Stromal cell of bone marrow (primary cell): Measurements from ENCODE around the gene GRID2.
"Not testable (repeated sequence)": the region's sequence is repeated elsewhere in the genome, so short reads cannot be mapped to it uniquely, and the experiment has no call there.

ENCODE experiments used
- DNase-seq: peaks from one replicate; pipeline ENCODE4 v3.0.0-alpha.2; 2012; ENCODE audit warnings: low read depth

GRID2 gene

DNA sequence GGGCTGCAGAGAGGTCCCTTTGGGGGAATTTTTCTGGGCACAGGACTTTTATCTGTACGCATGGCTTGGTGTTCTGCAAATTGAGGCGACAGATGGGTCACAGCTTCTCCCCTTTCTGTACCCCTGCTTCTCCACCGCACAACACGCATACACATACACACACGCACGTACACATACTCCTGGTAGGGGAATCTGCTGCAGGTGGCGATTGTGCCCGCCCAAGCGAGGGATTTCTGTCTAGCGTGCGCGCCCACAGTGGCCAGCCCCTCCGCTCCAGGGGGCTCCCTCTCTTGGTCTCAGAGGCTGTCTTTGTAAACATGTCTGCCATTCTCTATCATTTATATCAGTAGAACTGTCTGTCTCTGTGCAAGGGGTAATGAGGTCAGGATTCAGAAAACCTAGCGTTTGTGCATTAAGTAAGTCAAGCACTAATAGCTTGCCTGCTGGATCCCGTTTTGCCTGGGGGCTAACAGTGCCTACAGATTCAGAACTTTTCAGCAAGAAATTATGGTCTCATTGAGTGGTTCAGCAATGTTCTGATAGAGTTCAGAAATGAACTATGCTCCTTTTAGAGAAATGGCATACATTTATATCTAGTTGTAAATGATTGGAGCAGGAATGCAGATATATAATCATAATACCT is 2.2 kb downstream of the GRID2 start:
- DNase-seq = no peak

DNA sequence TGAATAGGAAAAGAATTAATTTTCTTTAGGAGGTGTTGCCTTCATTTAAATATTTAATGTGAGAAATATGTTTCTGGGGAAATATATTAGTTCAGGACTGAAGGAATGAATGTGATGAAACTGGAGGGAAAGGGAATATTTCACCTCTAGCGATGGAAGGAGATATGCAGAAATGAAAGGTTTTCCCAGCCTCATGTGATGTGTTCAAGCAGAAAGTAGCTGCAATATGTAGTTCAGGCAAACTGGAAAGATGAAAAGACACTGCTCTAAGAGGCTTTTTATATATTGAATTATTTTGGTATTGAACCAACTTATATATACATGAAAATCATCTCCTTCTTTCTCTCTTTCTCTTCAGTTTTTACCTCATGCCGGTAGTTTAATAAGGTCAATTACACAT is 3.4 kb downstream of the GRID2 start:
- no peak for DNase-seq

DNA sequence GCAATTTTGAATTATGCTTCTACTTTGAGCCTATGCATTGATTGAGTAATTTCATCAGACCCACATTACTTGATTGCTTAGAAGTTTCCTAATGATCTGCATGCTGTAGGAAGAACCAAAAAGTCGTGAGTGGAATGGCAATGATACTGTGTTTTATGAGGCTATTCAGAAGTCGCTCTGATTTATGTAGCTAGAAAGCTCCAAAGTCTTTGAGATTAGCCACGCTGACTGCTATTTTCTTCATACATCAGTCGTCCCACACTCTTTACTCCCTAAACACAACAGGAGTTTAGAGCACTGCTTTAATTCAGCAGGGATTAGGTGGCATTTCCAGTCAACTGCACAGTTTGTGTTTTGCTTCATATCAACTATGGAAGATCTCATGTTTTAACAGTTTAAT is 4.1 kb downstream of the GRID2 start:
- DNase-seq = no peak

DNA sequence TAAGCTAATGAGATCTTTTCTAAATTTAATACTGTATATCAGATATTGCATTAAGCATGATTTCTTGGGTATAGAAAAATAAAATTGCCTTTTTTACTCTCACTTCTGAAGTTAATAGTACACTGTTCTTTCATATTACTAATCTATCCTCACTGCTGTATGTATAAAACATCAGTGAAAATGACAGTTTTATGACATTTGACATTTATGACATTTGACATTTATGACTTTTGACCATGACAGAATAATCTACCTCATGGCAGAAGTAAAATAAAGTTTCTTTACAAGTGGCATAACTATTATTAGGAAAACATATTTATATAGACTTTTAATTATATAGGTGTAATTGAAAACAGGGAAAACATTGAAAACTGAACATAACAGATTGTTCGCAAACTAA is 13.3 kb downstream of the GRID2 start:
- DNase-seq = no peak

DNA sequence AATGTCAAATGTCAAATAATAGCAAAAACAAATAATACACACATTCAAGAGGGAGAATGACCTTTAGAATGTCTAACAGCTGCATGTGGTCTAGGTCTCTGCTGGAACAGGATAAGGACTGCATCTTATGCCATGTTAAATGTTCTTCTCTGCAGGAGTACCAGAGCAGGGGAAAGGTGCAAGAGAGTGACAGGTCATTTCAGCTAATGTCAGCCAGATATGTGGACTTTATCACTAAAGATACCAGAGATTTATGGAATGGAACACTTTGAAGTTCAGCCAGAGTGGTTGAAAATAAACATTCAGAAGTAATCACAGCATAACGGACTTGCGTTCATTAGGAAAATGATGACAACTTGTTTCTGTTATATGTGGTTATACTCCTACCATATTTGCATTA is 24.3 kb downstream of the GRID2 start:
- no peak for DNase-seq

DNA sequence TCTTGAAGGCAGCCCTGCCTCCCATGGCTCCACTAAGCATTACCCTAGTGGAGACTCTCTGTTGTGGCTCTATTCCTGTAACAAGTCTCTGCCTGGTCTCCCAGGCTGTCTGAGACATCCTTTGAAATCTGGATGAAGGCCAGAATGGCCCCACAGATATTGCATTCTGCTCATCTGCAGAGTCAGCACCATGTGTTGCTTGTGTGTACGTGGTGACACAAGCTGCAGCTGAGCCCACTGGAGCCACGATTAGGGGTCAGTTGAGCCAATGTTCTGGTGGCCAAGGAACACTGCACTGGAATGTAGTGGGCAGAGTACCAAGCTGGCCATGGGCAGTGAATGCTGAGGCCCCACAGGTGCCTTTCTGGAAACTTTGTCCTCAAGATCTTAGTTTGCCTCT is 29.2 kb downstream of the GRID2 start:
- no peak for DNase-seq

DNA sequence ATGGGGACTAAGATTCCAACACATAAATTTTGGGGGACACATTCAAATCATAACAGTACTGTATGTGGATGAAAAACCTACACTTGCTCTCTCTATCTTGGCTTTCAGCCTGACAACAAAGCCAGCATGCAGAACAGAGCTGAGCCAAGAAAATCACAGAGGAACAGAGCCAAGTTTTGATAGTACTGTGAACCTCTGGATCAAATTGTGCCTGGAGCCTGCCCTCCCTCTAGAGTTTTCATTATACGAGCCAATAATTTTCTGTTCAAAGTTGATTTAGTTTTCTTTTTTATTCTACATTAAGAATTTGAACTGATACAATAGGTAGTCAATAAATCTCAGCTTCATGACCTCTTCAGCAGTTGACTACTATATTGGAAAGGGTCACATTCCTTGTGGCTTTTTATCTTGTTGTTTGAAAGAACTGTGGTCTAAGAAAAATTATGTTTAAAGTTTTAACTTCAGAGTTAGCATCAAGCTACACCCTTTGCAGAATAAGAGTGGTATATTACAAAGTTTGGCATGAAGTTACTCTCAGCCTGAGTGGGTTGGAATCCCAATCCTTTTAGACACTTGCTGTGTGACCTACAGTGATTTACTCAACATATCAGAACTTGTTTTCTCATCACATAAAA is 31.1 kb downstream of the GRID2 start:
- peak; percentile 2 for DNase-seq

DNA sequence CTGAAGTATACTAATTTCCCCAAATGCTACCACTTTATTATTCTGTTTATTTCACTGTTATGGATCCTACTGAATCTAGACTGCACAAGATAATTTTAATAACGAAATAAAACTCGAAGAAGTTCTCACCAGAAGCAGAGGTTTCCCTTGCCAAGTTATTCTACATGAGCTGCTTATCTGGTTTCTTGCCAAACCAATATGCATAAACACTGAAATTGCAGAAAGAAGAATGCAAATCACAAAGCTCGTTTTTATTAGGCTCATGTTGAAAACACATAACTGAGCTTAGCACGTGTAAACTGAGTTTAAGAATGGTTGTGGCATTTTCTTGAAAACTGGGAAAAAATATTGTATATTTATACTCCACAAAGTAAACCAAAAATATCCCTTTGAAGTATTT is 35.9 kb downstream of the GRID2 start:
- DNase-seq = no peak

DNA sequence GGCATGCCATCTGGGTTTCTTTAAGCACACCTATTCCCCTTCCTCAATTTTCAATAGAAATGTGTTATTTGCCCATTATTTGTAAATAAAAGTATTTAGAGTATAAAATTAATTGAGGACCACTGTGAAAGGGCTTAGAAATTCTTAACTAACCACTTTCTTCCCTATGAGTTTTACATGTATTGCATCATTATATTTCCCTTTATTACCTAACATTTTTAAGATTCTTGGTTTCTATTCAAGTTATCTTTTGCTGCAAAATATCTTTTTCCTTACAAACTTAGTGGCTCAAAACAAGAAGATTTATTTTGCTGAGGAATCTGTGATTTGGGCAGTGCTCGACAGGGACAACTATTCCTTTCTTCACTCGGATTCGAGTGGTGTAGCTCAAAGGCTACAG is 40.5 kb downstream of the GRID2 start:
- no peak for DNase-seq

DNA sequence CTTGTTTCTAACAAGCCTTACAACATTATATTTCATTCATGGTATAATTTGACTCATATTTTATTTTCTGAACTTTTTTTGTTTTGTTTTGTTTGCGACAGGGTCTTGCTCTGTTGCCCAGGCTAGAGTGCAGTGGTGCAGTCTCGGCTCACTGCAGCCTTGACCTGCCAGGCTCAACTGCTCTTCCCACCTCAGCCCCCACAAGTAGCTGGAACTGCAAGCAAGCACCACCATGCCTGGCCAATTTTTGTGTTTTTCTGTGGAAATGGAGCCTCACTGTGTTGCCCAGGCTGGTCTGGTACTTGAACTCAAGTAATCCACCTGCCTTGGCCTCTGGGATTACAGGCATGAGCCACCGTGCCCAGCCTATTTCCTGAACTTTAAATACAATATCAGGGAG is 42.5 kb downstream of the GRID2 start:
- no peak for DNase-seq

DNA sequence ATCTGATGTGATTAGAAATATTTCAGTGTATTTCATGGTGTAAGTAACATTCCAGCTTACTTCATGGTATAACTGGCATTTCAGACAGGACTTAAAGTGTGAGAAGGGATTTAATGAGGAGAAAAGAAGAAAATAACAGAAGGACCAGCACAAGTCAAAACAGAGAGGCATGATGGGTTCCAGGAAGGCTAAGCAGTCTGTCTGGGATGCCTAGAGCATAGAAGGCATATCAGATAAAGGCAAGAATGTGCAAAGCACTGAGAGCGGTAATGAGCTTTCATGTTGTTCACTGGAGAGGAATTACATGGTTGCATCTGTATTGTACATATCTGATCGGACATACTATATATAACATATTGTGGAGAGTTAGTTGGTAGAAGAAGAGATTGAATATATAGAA is 54.2 kb downstream of the GRID2 start:
- DNase-seq = no peak

DNA sequence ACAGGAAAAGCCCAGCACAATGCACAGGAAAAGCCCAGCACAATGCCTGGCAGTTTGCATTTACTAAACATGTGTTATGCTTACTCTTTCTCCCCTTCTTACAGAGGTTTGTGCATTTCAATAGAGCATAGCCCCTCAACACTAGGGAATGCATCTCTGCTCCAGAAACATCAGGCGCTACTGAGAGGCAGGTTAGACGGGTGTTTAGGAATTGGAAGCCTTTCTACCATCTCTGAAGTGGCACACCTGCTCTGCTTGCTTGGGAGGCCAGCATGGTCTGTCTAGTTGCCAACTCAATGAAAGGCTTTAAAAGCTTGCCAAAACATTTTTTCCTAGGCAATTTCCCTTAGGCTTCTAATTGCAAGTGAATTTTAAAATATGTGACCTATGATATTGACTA is 55.7 kb downstream of the GRID2 start:
- no peak for DNase-seq

DNA sequence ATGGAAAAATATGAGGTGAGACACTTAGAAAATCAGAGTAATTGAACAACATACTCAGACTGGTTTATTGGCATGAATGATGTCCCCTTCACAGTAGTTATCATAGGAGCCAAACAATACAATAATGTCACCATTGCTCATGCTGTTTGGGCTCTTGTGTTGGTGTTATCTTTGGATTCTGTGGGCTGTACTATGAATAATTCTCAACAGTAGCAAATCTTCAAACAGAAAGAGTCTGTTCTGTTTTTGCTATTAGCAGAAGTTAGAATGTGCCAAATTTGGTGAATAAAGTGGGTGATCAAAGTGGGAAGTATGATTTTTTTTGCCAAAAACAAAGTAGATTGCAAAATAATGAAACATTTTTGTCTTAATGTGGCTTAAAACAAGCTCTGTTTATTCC is 58.3 kb downstream of the GRID2 start:
- peak; percentile 2 for DNase-seq

DNA sequence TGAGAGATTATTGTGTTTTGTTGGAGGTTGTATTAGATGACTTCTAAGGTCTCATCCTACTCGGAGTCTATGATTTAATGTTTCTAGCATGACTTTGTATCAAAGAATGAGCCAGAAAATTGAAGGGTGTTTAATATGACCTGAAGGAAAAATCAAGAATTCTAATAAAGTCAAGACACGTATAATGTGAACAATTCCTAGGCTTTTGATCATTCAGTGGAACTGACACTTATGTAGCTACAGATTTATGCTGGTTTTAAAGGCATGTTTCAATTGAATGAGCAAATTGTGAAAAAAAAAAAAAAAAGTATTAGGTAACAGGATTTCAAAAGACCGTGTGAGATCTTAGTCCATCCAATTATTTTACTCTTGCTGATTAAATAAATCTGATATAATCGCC is 64.9 kb downstream of the GRID2 start:
- DNase-seq = no peak

DNA sequence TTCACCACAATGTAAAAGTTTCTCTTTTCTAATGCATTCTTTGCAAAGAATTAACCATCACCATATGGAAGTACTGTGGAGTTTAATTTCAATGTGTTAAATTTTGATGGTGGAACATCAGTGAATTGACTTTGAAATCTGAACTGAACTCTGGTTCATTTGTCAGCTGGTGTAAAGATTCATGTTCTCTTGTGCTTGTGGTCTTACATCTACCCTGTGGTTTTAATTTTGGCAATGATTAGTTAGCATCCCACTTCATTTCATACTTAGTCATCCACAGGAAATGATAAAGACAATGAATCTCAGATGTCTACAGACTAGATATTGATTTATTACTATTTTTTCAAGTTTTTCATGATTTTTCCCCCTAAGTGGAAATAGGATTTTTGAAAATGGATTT is 77.8 kb downstream of the GRID2 start:
- DNase-seq = no peak

DNA sequence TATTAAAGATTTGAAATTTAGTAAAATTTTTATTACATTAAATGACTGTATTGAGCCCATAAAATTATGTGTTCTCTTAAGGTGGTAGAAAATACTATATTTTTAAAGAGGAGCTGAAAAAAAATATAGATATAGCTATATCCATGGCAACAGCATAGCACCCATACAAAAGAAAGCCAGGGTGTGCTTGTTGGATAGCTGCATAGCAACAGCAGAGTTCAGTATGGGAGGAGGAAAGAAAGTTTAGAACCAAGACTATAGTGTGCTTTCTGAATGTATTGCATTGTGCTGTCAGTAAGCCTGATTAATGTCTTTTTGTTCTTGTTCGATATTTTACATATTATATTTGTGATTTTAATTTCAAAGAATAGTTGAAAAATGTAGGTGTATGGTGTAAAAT is 78.4 kb downstream of the GRID2 start:
- no peak for DNase-seq

DNA sequence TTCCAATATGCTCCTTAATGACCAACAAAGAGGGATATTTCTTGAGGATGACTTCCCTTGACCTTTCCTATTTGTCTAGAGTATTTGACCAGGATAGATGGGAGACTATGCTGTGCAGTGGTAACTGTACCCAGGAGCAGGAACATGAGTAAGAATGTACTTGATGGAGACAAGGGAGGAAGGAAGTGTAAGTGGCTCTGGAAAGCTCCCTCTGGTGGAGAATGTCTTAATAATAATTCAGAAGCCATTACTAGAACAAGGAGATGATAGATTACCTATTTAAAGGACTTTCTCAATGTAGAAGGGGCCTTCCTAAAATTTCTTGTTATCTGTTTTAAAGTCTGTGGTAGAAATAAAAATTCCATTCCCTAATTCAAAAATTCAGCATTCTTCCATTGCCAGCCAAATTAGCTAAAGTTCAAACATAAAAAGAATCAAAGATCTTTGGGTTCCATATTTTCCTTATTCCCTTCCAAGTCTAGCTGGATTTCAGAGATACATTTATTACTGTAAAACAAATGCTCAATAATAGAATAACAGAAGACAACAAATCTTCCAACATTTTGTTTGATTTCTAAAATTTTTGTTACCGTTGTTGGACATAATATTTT is 83.8 kb downstream of the GRID2 start:
- peak; percentile 11 for DNase-seq

DNA sequence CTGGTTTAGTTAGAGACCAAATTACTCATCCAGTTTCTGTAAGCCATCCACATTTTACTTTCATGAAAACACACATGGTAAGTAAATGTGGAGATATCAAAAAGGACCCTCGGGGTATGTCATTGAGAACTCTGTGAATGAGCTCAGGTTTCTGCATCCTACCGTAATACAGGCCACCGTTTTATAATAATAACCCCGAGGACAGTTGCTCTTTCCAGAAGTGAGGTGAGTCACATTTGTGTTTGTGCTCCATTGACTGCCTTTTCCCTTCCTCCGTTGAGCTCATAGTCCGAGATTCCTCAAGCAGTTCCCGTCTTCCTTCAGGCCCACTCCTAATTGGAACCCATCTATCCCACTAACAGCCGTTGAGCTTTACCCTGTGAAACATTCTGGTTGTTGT is 95.3 kb downstream of the GRID2 start:
- no peak for DNase-seq

DNA sequence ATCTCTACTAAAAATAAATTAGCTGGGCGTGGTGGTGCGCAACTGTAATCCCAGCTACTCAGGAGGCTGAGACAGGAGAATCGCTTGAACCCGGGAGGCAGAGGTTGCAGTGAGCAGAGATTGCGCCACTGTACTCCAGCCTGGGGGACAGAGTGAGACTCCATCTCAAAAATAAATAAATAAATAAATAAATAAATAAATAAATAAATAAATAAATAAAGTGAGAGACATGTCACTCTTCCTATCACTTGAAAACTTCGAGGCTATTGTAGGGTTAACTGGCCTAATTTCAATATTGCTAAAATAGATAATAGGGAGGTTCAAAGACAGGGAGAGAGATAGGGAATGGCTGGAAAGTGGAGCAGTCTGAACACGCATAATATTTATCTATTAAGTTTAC is 99.8 kb downstream of the GRID2 start:
- DNase-seq = not testable (repeated sequence)

DNA sequence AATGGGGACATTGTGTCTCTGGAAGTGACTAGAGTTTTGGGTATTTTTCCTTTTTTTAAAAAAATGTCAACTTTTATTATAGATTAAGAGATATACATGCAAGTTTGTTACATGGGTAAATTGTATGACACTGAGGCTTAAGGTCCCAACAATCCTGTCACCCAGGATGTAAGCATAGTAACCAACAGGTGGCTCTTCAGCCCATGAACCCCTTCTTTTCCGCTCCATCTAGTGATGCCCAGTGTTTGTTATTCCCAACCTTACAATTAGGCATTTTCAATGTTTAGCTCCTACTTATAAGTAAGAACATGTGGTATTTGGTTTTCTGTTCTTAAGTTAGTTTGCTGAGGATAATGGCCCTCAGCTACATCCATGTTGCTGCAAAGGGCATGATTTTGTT is 102.7 kb downstream of the GRID2 start:
- DNase-seq = no peak

DNA sequence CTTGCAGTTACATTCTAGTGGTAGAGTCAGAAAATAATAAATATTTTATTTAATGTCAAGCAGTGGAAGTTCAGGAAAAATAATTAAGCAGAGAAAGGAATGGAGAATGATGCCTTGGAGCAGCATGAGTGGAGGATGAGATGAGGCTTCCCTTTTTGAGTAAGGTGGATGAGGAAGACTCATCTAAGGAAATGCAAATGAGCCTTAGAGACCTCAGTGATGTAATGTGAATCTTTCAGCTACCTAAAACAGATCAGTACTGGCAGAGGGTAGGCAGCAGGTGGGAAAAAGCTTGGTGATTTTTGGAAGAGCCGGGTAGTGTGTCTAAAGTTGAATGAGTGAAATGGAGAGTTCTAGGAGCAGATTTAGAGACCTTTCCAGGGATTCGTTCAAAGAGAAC is 118.2 kb downstream of the GRID2 start:
- DNase-seq = no peak

DNA sequence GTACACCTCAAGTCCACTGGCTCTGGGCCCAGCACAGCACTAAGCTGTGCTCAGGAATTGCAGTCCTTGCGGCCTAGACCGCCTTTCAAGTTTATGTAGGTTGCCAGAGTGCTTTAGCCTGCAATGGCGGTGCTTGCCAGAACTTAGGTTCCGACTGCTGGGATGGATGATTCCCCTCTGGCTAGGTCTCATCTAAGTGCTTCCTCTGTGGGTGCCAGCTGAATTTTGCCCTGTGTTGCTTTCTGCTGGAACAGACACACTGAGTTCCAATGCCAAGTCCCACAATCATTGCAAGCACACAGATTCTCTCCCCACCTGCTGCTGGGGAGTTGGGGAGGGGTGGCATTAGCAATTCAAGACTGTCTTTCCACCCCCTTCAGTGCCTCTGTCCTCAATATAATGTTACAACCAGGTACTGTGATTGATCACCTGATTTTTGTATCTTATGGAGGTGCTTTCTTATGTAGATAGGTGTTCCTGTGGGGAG is 129.5 kb downstream of the GRID2 start:
- no peak for DNase-seq

DNA sequence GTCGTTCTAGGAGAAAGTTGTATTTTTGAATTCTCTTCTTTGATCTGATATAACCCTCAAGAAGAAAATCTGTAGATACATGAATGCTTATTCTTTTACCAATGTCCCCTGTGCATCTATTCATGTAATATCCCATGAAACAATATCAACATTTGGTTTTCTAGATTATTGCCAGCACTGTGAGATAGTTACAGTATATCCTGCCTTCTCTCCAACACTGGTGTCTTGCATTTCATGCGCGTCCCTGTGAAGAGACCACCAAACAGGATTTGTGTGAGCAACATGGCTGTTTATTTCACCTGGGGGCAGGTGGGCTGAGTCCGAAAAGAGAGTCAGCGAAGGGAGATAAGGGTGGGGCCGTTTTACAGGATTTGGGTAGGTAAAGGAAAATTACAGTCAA is 135.0 kb downstream of the GRID2 start:
- not testable (repeated sequence) for DNase-seq

DNA sequence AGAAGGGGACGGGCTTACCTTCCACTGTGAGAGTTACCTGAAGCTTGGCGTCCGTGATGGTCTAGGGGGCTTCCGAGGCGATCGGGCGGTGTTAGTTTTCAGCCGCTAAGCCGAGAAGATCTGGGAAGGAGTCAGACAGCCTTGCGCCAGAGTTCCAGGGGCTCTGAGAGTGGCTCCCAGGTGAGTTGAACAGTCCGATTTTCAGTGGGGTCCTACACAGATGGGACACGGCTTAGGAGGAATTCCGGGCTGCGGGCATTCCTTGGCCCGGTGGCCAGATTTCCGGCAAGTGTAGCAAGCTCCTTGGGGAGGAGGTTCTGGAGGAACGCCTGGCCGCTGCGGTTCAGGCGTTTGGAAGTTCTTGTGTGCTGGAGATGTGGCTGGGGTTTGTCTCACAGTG is 138.4 kb downstream of the GRID2 start:
- DNase-seq = not testable (repeated sequence)
